Tibial nerve (tissue), 4 donors: ENCODE data around the gene TCIRG1. TPM values are rescaled to one million over a fixed set of nuclear protein-coding genes. Genes with fewer than 3 reads are reported as not detected.

Source experiments
- DNase-seq, 2 donors: peaks; one replicate each; pipeline ENCODE4 v3.0.0-alpha.2; 2019; ENCODE audit warnings: low spot score in 2 of 2
- H3K27ac ChIP-seq, 4 donors: fragments of 200-600 bp; sonication (generic) in 3 of 4; one replicate each; pipeline ENCODE4 v1.5.1; 2017 to 2019; ENCODE audit warnings: mild to moderate bottlenecking in 1 of 4
- H3K27me3 ChIP-seq, 2 donors: fragments of 200-600 bp; sonication (generic) in 1 of 2; one replicate each; pipeline versions ENCODE4 v1.5.1 to v1.6.0; 2017 to 2019
- H3K36me3 ChIP-seq, 3 donors: fragments of 200-600 bp; sonication (generic); one replicate each; pipeline ENCODE4 v1.5.1; 2018 to 2019
- H3K4me1 ChIP-seq, 4 donors: fragments of 200-600 bp; sonication (generic) in 3 of 4; one replicate each; pipeline ENCODE4 v1.5.1; 2017 to 2019
- H3K4me3 ChIP-seq, 4 donors: fragments of 200-600 bp; sonication (generic) in 3 of 4; one replicate each; pipeline ENCODE4 v1.5.1; 2017 to 2019; ENCODE audit warnings: mild to moderate bottlenecking in 1 of 4, moderate library complexity in 1 of 4
- H3K9me3 ChIP-seq, 4 donors: fragments of 200-600 bp; sonication (generic) in 3 of 4; one replicate each; pipeline ENCODE4 v1.5.1; 2017 to 2019
- EP300 ChIP-seq, 2 donors: sonication (generic); formaldehyde crosslinking; IDR thresholded peaks; one replicate each; pipeline ENCODE4 v1.6.1; 2017; ENCODE audit warnings: antibody characterized with exemption in 2 of 2, mild to moderate bottlenecking in 1 of 2
- POLR2A ChIP-seq, 2 donors: fragments of 450-650 bp; IDR thresholded peaks; one replicate each; pipeline ENCODE4 v1.6.1; 2017; ENCODE audit warnings: antibody characterized with exemption in 2 of 2, mild to moderate bottlenecking in 2 of 2, moderate library complexity in 2 of 2
- WGBS, 2 donors: methylation state at CpG; one replicate each; pipeline ENCODE4 v1.1.5; 2018; 5-methylcytosine and 5-hydroxymethylcytosine counted together
- total RNA-seq, 4 donors: library from RNA; depleted of rRNA; stranded (reverse); fragments of >200 nt; gene quantifications; one replicate each; pipeline ENCODE4 v1.1.0, GENCODE V29; 2016
- TF ChIP-seq, protein P1 (sequence below), 5 experiments: fragments of 200-600 bp in 3 of 5; fragments of 450-650 bp in 2 of 5; sonication (generic) in 3 of 5; IDR thresholded peaks; one replicate each; pipeline ENCODE4 v1.5.1; 2016 to 2019; ENCODE audit warnings: antibody characterized with exemption in 5 of 5, mild to moderate bottlenecking in 3 of 5, moderate library complexity in 2 of 5

The TCIRG1 gene
- total RNA-seq, 4 donors from 2014 or later: 142 to 439 (median 183) TPM

- Histone ChIP-seq H3K36me3 (peaks cover 0 to 5% (median 0%) of the 10 kb centered on the region in 3 donors), H3K4me3 (peak within 1 kb of the TSS; percentile 38 to 89 (median 76)), H3K4me1 (peaks cover 0 to 31% (median 13%) of the 10 kb centered on the region in 4 donors), H3K27me3 (no peaks in the 10 kb centered on the region), H3K27ac (peak within 1 kb of the TSS; percentile 62 to 89 (median 82)), H3K9me3 (no peaks in the 10 kb centered on the region)
- TF ChIP-seq EP300 (IDR thresholded peaks at IDR 0.05) (peak; percentile 21 to 50), POLR2A (IDR thresholded peaks at IDR 0.05) (peak; percentile 40 to 66)
- TF ChIP-seq, protein P1, sequence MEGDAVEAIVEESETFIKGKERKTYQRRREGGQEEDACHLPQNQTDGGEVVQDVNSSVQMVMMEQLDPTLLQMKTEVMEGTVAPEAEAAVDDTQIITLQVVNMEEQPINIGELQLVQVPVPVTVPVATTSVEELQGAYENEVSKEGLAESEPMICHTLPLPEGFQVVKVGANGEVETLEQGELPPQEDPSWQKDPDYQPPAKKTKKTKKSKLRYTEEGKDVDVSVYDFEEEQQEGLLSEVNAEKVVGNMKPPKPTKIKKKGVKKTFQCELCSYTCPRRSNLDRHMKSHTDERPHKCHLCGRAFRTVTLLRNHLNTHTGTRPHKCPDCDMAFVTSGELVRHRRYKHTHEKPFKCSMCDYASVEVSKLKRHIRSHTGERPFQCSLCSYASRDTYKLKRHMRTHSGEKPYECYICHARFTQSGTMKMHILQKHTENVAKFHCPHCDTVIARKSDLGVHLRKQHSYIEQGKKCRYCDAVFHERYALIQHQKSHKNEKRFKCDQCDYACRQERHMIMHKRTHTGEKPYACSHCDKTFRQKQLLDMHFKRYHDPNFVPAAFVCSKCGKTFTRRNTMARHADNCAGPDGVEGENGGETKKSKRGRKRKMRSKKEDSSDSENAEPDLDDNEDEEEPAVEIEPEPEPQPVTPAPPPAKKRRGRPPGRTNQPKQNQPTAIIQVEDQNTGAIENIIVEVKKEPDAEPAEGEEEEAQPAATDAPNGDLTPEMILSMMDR (IDR thresholded peaks at IDR 0.05): peak in 1 of 5 experiments; percentile 15
- peak; percentile 80 to 90 for DNase-seq
- WGBS, 2 donors: 16% methylated on average over 7 to 16 of the region's 64 CpGs
Measured at GRCh38 chr11:68003846-68004550, 34.8 kb upstream of the TCIRG1 start, which contains the start of gene UNC93B1. Gene UNC93B1, minus strand, starts transcription at chr11:68004097. Its CDS starts 54 bp downstream, at chr11:68004043.

- H3K27me3 ChIP-seq: no peaks in the 10 kb centered on the region
- H3K9me3 ChIP-seq: no peaks in the 10 kb centered on the region
- peak overlapping the region in 3 of 4 donors; percentile 68 to 89 (median 85) for H3K4me3 ChIP-seq
- WGBS, 2 donors: 79 to 81% methylated on average over 12 to 14 of the region's 14 CpGs
- H3K4me1 ChIP-seq: peaks cover 0 to 38% (median 20%) of the 10 kb centered on the region in 4 donors
- peak overlapping the region in 3 of 4 donors; percentile 62 to 89 (median 83) for H3K27ac ChIP-seq
- no peak for DNase-seq
- no peaks in the 10 kb centered on the region for H3K36me3 ChIP-seq
- no peak for TF ChIP-seq POLR2A (IDR thresholded peaks at IDR 0.05)
- no peak for TF ChIP-seq EP300 (IDR thresholded peaks at IDR 0.05)
- TF ChIP-seq, protein P1 (IDR thresholded peaks at IDR 0.05): no peak
Measured at GRCh38 chr11:68004551-68005335, 34.1 kb upstream of the TCIRG1 start.

GRCh38 chr11:68006606-68007166 is 32.1 kb upstream of the TCIRG1 start:
- WGBS, 2 donors: 94 to 97% methylated on average over 7 of the region's 7 CpGs
- no peaks in the 10 kb centered on the region for H3K9me3 ChIP-seq

GRCh38 chr11:68007498-68008380 is 31.1 kb upstream of the TCIRG1 start:
- Histone ChIP-seq H3K27ac (peak overlapping the region in 3 of 4 donors; percentile 95 to 98 (median 98)), H3K9me3 (no peaks in the 10 kb centered on the region), H3K36me3 (no peaks in the 10 kb centered on the region), H3K4me1 (peaks cover 0 to 64% (median 47%) of the 10 kb centered on the region in 4 donors), H3K27me3 (no peaks in the 10 kb centered on the region), H3K4me3 (no peak overlapping the region)
- TF ChIP-seq, protein P1 (IDR thresholded peaks at IDR 0.05): no peak
- TF ChIP-seq POLR2A (IDR thresholded peaks at IDR 0.05) (no peak), EP300 (IDR thresholded peaks at IDR 0.05) (no peak)
- 85 to 86% methylated on average over 12 to 13 of the region's 16 CpGs for WGBS, 2 donors
- DNase-seq: no peak

More at GRCh38 chr11:68006606-68007166, 32.1 kb upstream of the TCIRG1 start:
- Histone ChIP-seq H3K4me3 (no peak overlapping the region), H3K27me3 (no peaks in the 10 kb centered on the region), H3K27ac (peak overlapping the region in 1 of 4 donors; percentile 98), H3K36me3 (no peaks in the 10 kb centered on the region), H3K4me1 (peaks cover 0 to 57% (median 36%) of the 10 kb centered on the region in 4 donors)
- DNase-seq: no peak
- no peak for TF ChIP-seq EP300 (IDR thresholded peaks at IDR 0.05)
- TF ChIP-seq, protein P1 (IDR thresholded peaks at IDR 0.05): no peak
- TF ChIP-seq POLR2A (IDR thresholded peaks at IDR 0.05): no peak
